Trophoblast cell (in vitro differentiated cells and primary cell): ENCODE data around the gene JAKMIP1.
A peak's percentile ranks its signal among the peaks of the same experiment; 100 is the strongest.

ENCODE experiments used
- DNase-seq, 2 donors: peaks; one replicate each; pipeline ENCODE4 v3.0.0-alpha.2; 2016
- H2AFZ ChIP-seq: 2 replicates; pipeline ENCODE4 v1.6.1; 2013; ENCODE audit warnings: low read length, moderate library complexity, mild to moderate bottlenecking; ENCODE audit not compliant: insufficient read depth, poor library complexity
- H2AK5ac ChIP-seq: 2 replicates; pipeline ENCODE4 v1.6.1; 2013; ENCODE audit warnings: mild to moderate bottlenecking, low read length
- H2BK120ac ChIP-seq: 2 replicates; pipeline ENCODE4 v1.6.1; 2013; ENCODE audit warnings: low read length, mild to moderate bottlenecking, moderate library complexity; ENCODE audit not compliant: insufficient read depth, poor library complexity
- H2BK12ac ChIP-seq: 2 replicates; pipeline ENCODE4 v1.6.1; 2013; ENCODE audit warnings: mild to moderate bottlenecking, low read length, moderate library complexity
- H2BK5ac ChIP-seq: 2 replicates; pipeline ENCODE4 v1.6.1; 2013; ENCODE audit warnings: low read length, low read depth, moderate library complexity, mild to moderate bottlenecking; ENCODE audit not compliant: poor library complexity
- H3K14ac ChIP-seq: 2 replicates; pipeline ENCODE4 v1.6.1; 2013; ENCODE audit warnings: mild to moderate bottlenecking, low read length
- H3K18ac ChIP-seq: 2 replicates; pipeline ENCODE4 v1.6.1; 2013; ENCODE audit warnings: mild to moderate bottlenecking, low read length
- H3K23ac ChIP-seq: 2 replicates; pipeline ENCODE4 v1.6.1; 2013; ENCODE audit warnings: low read length
- H3K27ac ChIP-seq: 2 replicates; pipeline ENCODE4 v1.5.1; 2013; ENCODE audit warnings: low read depth, mild to moderate bottlenecking, inconsistent platforms, low read length, moderate library complexity
- H3K27me3 ChIP-seq: 2 replicates; pipeline ENCODE4 v1.6.1; 2013; ENCODE audit warnings: inconsistent platforms, mild to moderate bottlenecking, low read length, moderate library complexity; ENCODE audit not compliant: insufficient read depth
- H3K36me3 ChIP-seq, 2 experiments: 1 replicate in 1 of 2; 2 replicates in 1 of 2; pipeline ENCODE4 v1.6.1; 2013; ENCODE audit warnings: low read length in 2 of 2, mild to moderate bottlenecking in 2 of 2, moderate library complexity in 1 of 2; ENCODE audit not compliant: insufficient read depth in 2 of 2, control insufficient read depth in 1 of 2
- H3K4ac ChIP-seq: 2 replicates; pipeline ENCODE4 v1.6.1; 2013; ENCODE audit warnings: low read depth, mild to moderate bottlenecking, low read length, moderate library complexity
- H3K4me1 ChIP-seq, 2 experiments: 1 replicate in 1 of 2; 2 replicates in 1 of 2; pipeline ENCODE4 v1.6.1; 2013; ENCODE audit warnings: low read length in 2 of 2, mild to moderate bottlenecking in 2 of 2, moderate library complexity in 1 of 2; ENCODE audit not compliant: insufficient read depth in 2 of 2, control insufficient read depth in 1 of 2
- H3K4me2 ChIP-seq: 2 replicates; pipeline ENCODE4 v1.6.1; 2013; ENCODE audit warnings: inconsistent platforms, mild to moderate bottlenecking, low read length, moderate library complexity
- H3K4me3 ChIP-seq: 2 replicates; pipeline ENCODE4 v1.5.1; 2013; ENCODE audit warnings: mild to moderate bottlenecking, low read depth, low read length, inconsistent platforms
- H3K79me1 ChIP-seq: one replicate; pipeline ENCODE4 v1.6.1; 2013; ENCODE audit warnings: low read length
- H3K79me2 ChIP-seq: 2 replicates; pipeline ENCODE4 v1.6.1; 2013; ENCODE audit warnings: low read length, mild to moderate bottlenecking; ENCODE audit not compliant: control insufficient read depth, insufficient read depth, poor library complexity
- H3K9ac ChIP-seq: 2 replicates; pipeline ENCODE4 v1.6.1; 2013; ENCODE audit warnings: mild to moderate bottlenecking, low read length
- H3K9me3 ChIP-seq: 2 replicates; pipeline ENCODE4 v1.6.1; 2013; ENCODE audit warnings: low read depth, mild to moderate bottlenecking, control low read depth, inconsistent platforms, low read length; ENCODE audit not compliant: insufficient read depth
- H4K12ac ChIP-seq: 2 replicates; pipeline ENCODE4 v1.6.1; 2013; ENCODE audit warnings: low read depth, mild to moderate bottlenecking, low read length, moderate library complexity
- H4K8ac ChIP-seq: 2 replicates; pipeline ENCODE4 v1.6.1; 2013; ENCODE audit warnings: low read depth, mild to moderate bottlenecking, low read length, moderate library complexity
- H4K91ac ChIP-seq: one replicate; pipeline ENCODE4 v1.6.1; 2013; ENCODE audit warnings: low read depth, mild to moderate bottlenecking, low read length, moderate library complexity
- WGBS: extraction: QIAGEN DNeasy Blood & Tissue Kit; methylation state at CpG from one replicate; pipeline ENCODE4 v1.1.7; 2013; ENCODE audit warnings: missing lambda C conversion rate; ENCODE audit not compliant: insufficient read length, insufficient coverage; ENCODE audit errors: extremely low coverage; 5-methylcytosine and 5-hydroxymethylcytosine counted together

The JAKMIP1 gene

GRCh38 chr4:6085028-6085690, 115.2 kb downstream of the JAKMIP1 start:
- WGBS, result no CpG with 5 or more reads among the region's 16 CpGs
- Histone ChIP-seq H3K4me3 (no peak overlapping the region), H3K27ac (no peak overlapping the region)

GRCh38 chr4:6079965-6080364, 120.4 kb downstream of the JAKMIP1 start:
- Histone ChIP-seq H4K91ac (no peak overlapping the region), H3K4me1 (no peaks in the 10 kb centered on the region), H3K79me2 (no peaks in the 10 kb centered on the region), H3K4me2 (no peak overlapping the region), H3K9ac (no peak overlapping the region), H3K27me3 (no peaks in the 10 kb centered on the region), H4K12ac (no peak overlapping the region), H3K18ac (no peak overlapping the region), H3K27ac (no peak overlapping the region), H3K4ac (no peak overlapping the region), H3K79me1 (no peaks in the 10 kb centered on the region), H3K9me3 (peaks cover 1% of the 10 kb centered on the region), H2AK5ac (no peak overlapping the region), H3K36me3 (no peaks in the 10 kb centered on the region), H3K14ac (no peak overlapping the region), H2AFZ (no peak overlapping the region), H3K4me3 (peak overlapping the region; percentile 33), H4K8ac (no peak overlapping the region), H2BK120ac (no peak overlapping the region), H2BK5ac (no peak overlapping the region), H3K23ac (no peak overlapping the region), H2BK12ac (no peak overlapping the region)
- no CpG with 5 or more reads among the region's 12 CpGs for WGBS
- no peak for DNase-seq

More at GRCh38 chr4:6085028-6085690, 115.2 kb downstream of the JAKMIP1 start:
- Histone ChIP-seq H2BK120ac (no peak overlapping the region), H4K91ac (no peak overlapping the region), H2AK5ac (no peak overlapping the region), H3K79me2 (no peaks in the 10 kb centered on the region), H3K18ac (no peak overlapping the region), H3K14ac (no peak overlapping the region), H3K27me3 (no peaks in the 10 kb centered on the region), H3K9ac (no peak overlapping the region), H3K4ac (no peak overlapping the region), H3K4me2 (no peak overlapping the region), H4K12ac (no peak overlapping the region), H3K9me3 (no peaks in the 10 kb centered on the region), H2AFZ (no peak overlapping the region), H4K8ac (no peak overlapping the region), H3K4me1 (no peaks in the 10 kb centered on the region), H2BK12ac (no peak overlapping the region), H3K79me1 (no peaks in the 10 kb centered on the region), H3K36me3 (no peaks in the 10 kb centered on the region), H2BK5ac (no peak overlapping the region), H3K23ac (no peak overlapping the region)
- no peak for DNase-seq

- no peak overlapping the region for H3K18ac ChIP-seq
- no peaks in the 10 kb centered on the region for H3K79me2 ChIP-seq
- no peak overlapping the region for H2BK12ac ChIP-seq
- H3K4ac ChIP-seq, result no peak overlapping the region
- H3K9ac ChIP-seq, result no peak overlapping the region
- no peak overlapping the region for H2AK5ac ChIP-seq
- DNase-seq, result no peak
- no peaks in the 10 kb centered on the region for H3K36me3 ChIP-seq
- H4K8ac ChIP-seq, result no peak overlapping the region
- H3K4me3 ChIP-seq, result no peak overlapping the region
- H2BK5ac ChIP-seq, result no peak overlapping the region
- H3K4me1 ChIP-seq, result no peaks in the 10 kb centered on the region
- H2AFZ ChIP-seq, result no peak overlapping the region
- H3K27me3 ChIP-seq, result no peaks in the 10 kb centered on the region
- H3K27ac ChIP-seq, result no peak overlapping the region
- WGBS, result no CpG with 5 or more reads among the region's 7 CpGs
- H3K23ac ChIP-seq, result no peak overlapping the region
- H4K91ac ChIP-seq, result no peak overlapping the region
- peaks cover 1% of the 10 kb centered on the region for H3K9me3 ChIP-seq
- H3K4me2 ChIP-seq, result no peak overlapping the region
- H3K79me1 ChIP-seq, result no peaks in the 10 kb centered on the region
- no peak overlapping the region for H2BK120ac ChIP-seq
- H3K14ac ChIP-seq, result no peak overlapping the region
- no peak overlapping the region for H4K12ac ChIP-seq
Measured at GRCh38 chr4:6078560-6078959, 121.8 kb downstream of the JAKMIP1 start.

DNA sequence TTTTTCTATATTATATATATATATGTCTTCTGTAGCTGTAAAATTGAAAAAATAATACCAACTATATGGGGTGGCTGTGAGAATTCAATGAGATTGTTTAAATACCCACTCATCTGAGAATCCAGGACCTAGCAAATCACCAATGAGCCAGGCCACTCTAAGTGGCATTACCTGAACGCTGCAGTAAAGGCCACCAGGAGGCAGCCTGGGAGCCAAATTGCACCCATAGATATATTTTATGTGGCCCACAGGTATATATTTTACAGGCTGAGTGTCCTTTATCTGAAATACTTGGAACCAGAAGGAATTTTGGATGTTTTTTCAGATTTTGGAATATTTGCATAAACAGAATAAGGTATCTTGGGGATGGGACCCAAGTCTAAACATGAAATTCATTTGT, 124.0 kb downstream of the JAKMIP1 start:
- H3K18ac ChIP-seq, result no peak overlapping the region
- no peaks in the 10 kb centered on the region for H3K79me1 ChIP-seq
- no peak overlapping the region for H2BK5ac ChIP-seq
- DNase-seq, result no peak
- no peak overlapping the region for H2BK120ac ChIP-seq
- no peak overlapping the region for H2BK12ac ChIP-seq
- no peak overlapping the region for H3K9ac ChIP-seq
- H3K36me3 ChIP-seq, result no peaks in the 10 kb centered on the region
- no peak overlapping the region for H3K23ac ChIP-seq
- H3K14ac ChIP-seq, result no peak overlapping the region
- peaks cover 1% of the 10 kb centered on the region for H3K9me3 ChIP-seq
- H3K79me2 ChIP-seq, result no peaks in the 10 kb centered on the region
- H3K4me2 ChIP-seq, result no peak overlapping the region
- H3K4ac ChIP-seq, result no peak overlapping the region
- H3K4me3 ChIP-seq, result no peak overlapping the region
- H4K91ac ChIP-seq, result no peak overlapping the region
- no peak overlapping the region for H3K27ac ChIP-seq
- no peak overlapping the region for H2AFZ ChIP-seq
- H4K12ac ChIP-seq, result no peak overlapping the region
- no CpG with 5 or more reads among the region's 1 CpG for WGBS
- no peak overlapping the region for H4K8ac ChIP-seq
- no peak overlapping the region for H2AK5ac ChIP-seq
- no peaks in the 10 kb centered on the region for H3K4me1 ChIP-seq
- no peaks in the 10 kb centered on the region for H3K27me3 ChIP-seq
